ENCODE data around the gene TAPT1.

DNA sequence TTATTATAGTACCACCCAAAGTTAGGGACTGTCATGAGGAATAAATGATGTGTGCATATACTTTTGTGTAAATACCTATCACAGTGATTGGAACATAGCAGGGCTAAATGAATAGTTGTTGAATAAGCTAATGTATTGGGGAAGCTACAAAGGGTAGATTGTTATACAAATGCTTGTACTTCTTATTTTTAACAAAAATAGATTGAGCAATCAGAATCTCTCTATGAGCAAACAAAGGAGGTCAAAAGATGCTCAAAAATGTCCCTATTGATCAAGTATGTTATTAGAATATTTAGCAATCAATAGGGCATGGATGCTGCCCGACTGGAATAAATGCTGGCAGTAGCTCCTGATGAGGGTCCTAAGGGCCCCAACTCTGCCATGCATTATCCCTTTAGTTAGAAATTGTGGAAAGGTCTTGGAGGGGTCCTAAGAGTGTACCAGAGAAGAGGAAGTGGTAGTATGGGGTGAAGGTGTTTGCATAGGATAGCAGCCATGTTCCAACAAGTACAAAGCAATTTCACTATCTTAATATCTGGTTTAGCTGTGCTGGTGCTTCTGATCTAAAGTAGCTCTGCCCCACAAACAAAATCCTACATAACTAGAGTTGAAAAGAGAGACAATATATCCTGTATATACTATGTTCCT, 33.1 kb upstream of the TAPT1 start:
- TF ChIP-seq TAF1 (IDR thresholded peaks at IDR 0.05; ENCODE audit: borderline replicate concordance, insufficient read depth, low read length) = no peak
- TF ChIP-seq SIN3A (IDR thresholded peaks at IDR 0.05; ENCODE audit: borderline replicate concordance, insufficient read depth, low read length) = no peak
- TF ChIP-seq POLR2AphosphoS5 (IDR thresholded peaks at IDR 0.05; ENCODE audit: low read depth, low read length) = no peak

All from PFSK-1 (cell line).